A549 (cell line): Measurements from ENCODE around the gene TPRG1.

ENCODE experiments used
- ATOH8 ChIP-seq: fragments of 250-450 bp; sonication (Bioruptor Pico); IDR thresholded peaks from 2 replicates; pipeline ENCODE4 v1.5.0; 2020; ENCODE audit warnings: low read depth, mild to moderate bottlenecking, moderate library complexity
- BCL3 ChIP-seq: fragments of >200 bp; sonication (Bioruptor Twin); formaldehyde crosslinking; IDR thresholded peaks from 3 replicates; pipeline ENCODE4 v1.6.1; 2016
- CEBPB ChIP-seq, 2 experiments: fragments of >200 bp in 1 of 2; sonication (Bioruptor Twin) in 1 of 2; formaldehyde crosslinking in 1 of 2; IDR thresholded peaks; 2 replicates each; pipeline ENCODE4 v1.6.1; 2012 to 2016
- CTCF ChIP-seq: fragments of >200 bp; sonication (Bioruptor Twin); formaldehyde crosslinking; IDR thresholded peaks from 3 replicates; pipeline ENCODE4 v1.5.1; 2016
- EP300 ChIP-seq, 2 experiments: fragments of >200 bp; sonication (Bioruptor Twin); formaldehyde crosslinking; IDR thresholded peaks; 2 replicates in 1 of 2; 3 replicates in 1 of 2; pipeline ENCODE4 v1.6.1; 2016 to 2017
- POLR2A ChIP-seq: IDR thresholded peaks from 2 replicates; pipeline ENCODE4 v1.6.1; 2012; ENCODE audit warnings: mild to moderate bottlenecking, low read length
- SMC3 ChIP-seq: fragments of >200 bp; sonication (Bioruptor Twin); formaldehyde crosslinking; IDR thresholded peaks from 3 replicates; pipeline ENCODE4 v1.6.1; 2018; ENCODE audit warnings: inconsistent platforms
- TP53 ChIP-seq: fragments of 250-450 bp; sonication (Bioruptor Pico); IDR thresholded peaks from 2 replicates; pipeline ENCODE4 v1.5.0; 2021; ENCODE audit warnings: mild to moderate bottlenecking, moderate library complexity
- TF ChIP-seq, protein P1 (sequence below): IDR thresholded peaks from 2 replicates; pipeline ENCODE4 v1.6.1; 2012

GRCh38 chr3:189292667-189293484, 121.1 kb downstream of the TPRG1 start:
- no peak for TF ChIP-seq SMC3
- TF ChIP-seq CEBPB (IDR thresholded peaks at IDR 0.05) = no peak
- TF ChIP-seq, protein P1, sequence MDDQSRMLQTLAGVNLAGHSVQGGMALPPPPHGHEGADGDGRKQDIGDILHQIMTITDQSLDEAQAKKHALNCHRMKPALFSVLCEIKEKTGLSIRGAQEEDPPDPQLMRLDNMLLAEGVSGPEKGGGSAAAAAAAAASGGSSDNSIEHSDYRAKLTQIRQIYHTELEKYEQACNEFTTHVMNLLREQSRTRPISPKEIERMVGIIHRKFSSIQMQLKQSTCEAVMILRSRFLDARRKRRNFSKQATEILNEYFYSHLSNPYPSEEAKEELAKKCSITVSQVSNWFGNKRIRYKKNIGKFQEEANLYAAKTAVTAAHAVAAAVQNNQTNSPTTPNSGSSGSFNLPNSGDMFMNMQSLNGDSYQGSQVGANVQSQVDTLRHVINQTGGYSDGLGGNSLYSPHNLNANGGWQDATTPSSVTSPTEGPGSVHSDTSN = no peak
- TF ChIP-seq EP300 (IDR thresholded peaks at IDR 0.05) = no peak
- no peak for TF ChIP-seq CTCF
- no peak for TF ChIP-seq POLR2A
- TF ChIP-seq ATOH8 = no peak
- TF ChIP-seq TP53 (CRISPR knock-in tag) = no peak
- TF ChIP-seq BCL3 = no peak
